Neural progenitor cell (in vitro differentiated cells): Measurements from ENCODE around the gene PTPRT. TPM values are rescaled to one million over a fixed set of nuclear protein-coding genes. Genes with fewer than 3 reads are reported as not detected.

ENCODE experiments used
- DNase-seq: peaks from one replicate; pipeline ENCODE4 v3.0.0-alpha.2; 2016; ENCODE audit warnings: low spot score
- H2AFZ ChIP-seq: fragments of 200-600 bp; sonication (generic); replicated peaks from 2 replicates; pipeline ENCODE4 v1.6.1; 2016; ENCODE audit warnings: antibody characterized with exemption
- H3F3A ChIP-seq: fragments of 200-600 bp; sonication (generic); 2 replicates; pipeline ENCODE4 v1.6.1; 2016; ENCODE audit warnings: antibody characterized with exemption, low read depth
- H3K27ac ChIP-seq: fragments of 200-600 bp; sonication (generic); 2 replicates; pipeline ENCODE4 v1.5.1; 2016; ENCODE audit warnings: mild to moderate bottlenecking
- H3K27me3 ChIP-seq: fragments of 200-600 bp; sonication (generic); 2 replicates; pipeline ENCODE4 v1.6.1; 2016; ENCODE audit warnings: mild to moderate bottlenecking, moderate library complexity
- H3K36me3 ChIP-seq: fragments of 200-600 bp; sonication (generic); 2 replicates; pipeline ENCODE4 v1.5.1; 2016
- H3K4me1 ChIP-seq: fragments of 200-600 bp; sonication (generic); 2 replicates; pipeline ENCODE4 v1.6.1; 2016; ENCODE audit warnings: mixed run types
- H3K4me2 ChIP-seq: fragments of 200-600 bp; sonication (generic); 2 replicates; pipeline ENCODE4 v1.6.1; 2016
- H3K4me3 ChIP-seq: fragments of 200-600 bp; sonication (generic); 2 replicates; pipeline ENCODE4 v1.5.1; 2016
- H3K79me2 ChIP-seq: fragments of 200-600 bp; sonication (generic); 2 replicates; pipeline ENCODE4 v1.6.1; 2016; ENCODE audit warnings: low read depth
- H3K9ac ChIP-seq: fragments of 200-600 bp; sonication (generic); 2 replicates; pipeline ENCODE4 v1.6.1; 2016
- H3K9me3 ChIP-seq: fragments of 200-600 bp; sonication (generic); 2 replicates; pipeline ENCODE4 v1.5.1; 2016; ENCODE audit warnings: low read depth
- H4K20me1 ChIP-seq: fragments of 200-600 bp; sonication (generic); 2 replicates; pipeline ENCODE4 v1.6.1; 2016; ENCODE audit warnings: low read depth
- H3K27ac Mint-ChIP-seq: 3 replicates; pipeline ENCODE4 v1.8.0; 2021; ENCODE audit warnings: mixed read lengths
- H3K27me3 Mint-ChIP-seq: 2 replicates; pipeline ENCODE4 v1.8.0; 2022; ENCODE audit warnings: low read depth, mild to moderate bottlenecking, inconsistent platforms, moderate library complexity, mixed read lengths; ENCODE audit not compliant: insufficient read depth
- H3K36me3 Mint-ChIP-seq: 3 replicates; pipeline ENCODE4 v1.8.0; 2021; ENCODE audit warnings: mixed read lengths
- H3K4me1 Mint-ChIP-seq: 3 replicates; pipeline ENCODE4 v1.8.0; 2021; ENCODE audit warnings: mixed read lengths
- H3K4me3 Mint-ChIP-seq: 3 replicates; pipeline ENCODE4 v1.8.0; 2021; ENCODE audit warnings: mild to moderate bottlenecking, moderate library complexity, mixed read lengths
- H3K9me3 Mint-ChIP-seq: 3 replicates; pipeline ENCODE4 v1.8.0; 2020; ENCODE audit warnings: mixed read lengths
- CTCF ChIP-seq: fragments of 200-600 bp; sonication (generic); IDR thresholded peaks from 2 replicates; pipeline ENCODE4 v1.5.1; 2017; ENCODE audit warnings: antibody characterized with exemption, mild to moderate bottlenecking
- EZH2 ChIP-seq: fragments of 200-600 bp; sonication (generic); IDR thresholded peaks from 2 replicates; pipeline ENCODE4 v1.6.1; 2017; ENCODE audit warnings: antibody characterized with exemption, mild to moderate bottlenecking, moderate library complexity
- EZH2phosphoT487 ChIP-seq: fragments of 200-600 bp; sonication (generic); IDR thresholded peaks from 2 replicates; pipeline ENCODE4 v1.6.1; 2017; ENCODE audit warnings: antibody characterized with exemption
- total RNA-seq: library from RNA; depleted of rRNA; stranded (reverse); fragments of >200 nt; gene quantifications from 2 replicates; pipeline ENCODE4 v1.2.3, GENCODE V29; 2015; ENCODE audit warnings: low replicate concordance

PTPRT gene
- total RNA-seq, 1 donor from 2014 or later = 1.1 TPM

- TF ChIP-seq CTCF (no peak), EZH2 (no peak), EZH2phosphoT487 (no peak)
- Histone ChIP-seq H3F3A (no peaks in the 10 kb centered on the region), H3K9ac (no peak overlapping the region), H2AFZ (no peak overlapping the region), H3K4me1 (peaks cover 12% of the 10 kb centered on the region), H3K36me3 (no peaks in the 10 kb centered on the region), H3K27me3 (no peaks in the 10 kb centered on the region), H3K27ac (no peak overlapping the region), H3K79me2 (no peaks in the 10 kb centered on the region), H3K9me3 (no peaks in the 10 kb centered on the region), H3K4me2 (no peak overlapping the region), H4K20me1 (no peaks in the 10 kb centered on the region), H3K4me3 (no peak overlapping the region)
- no peaks in the 10 kb centered on the region for H3K9me3 Mint-ChIP-seq
- DNase-seq = no peak
- H3K4me3 Mint-ChIP-seq = no peak overlapping the region
- peaks cover 17% of the 10 kb centered on the region for H3K4me1 Mint-ChIP-seq
- peaks cover 2% of the 10 kb centered on the region for H3K27me3 Mint-ChIP-seq
- no peak overlapping the region for H3K27ac Mint-ChIP-seq
- H3K36me3 Mint-ChIP-seq = no peaks in the 10 kb centered on the region
Measured at GRCh38 chr20:42484335-42484734, 705.4 kb downstream of the PTPRT start.

- Mint-ChIP-seq H3K36me3 (no peaks in the 10 kb centered on the region), H3K4me1 (peaks cover 17% of the 10 kb centered on the region), H3K27ac (no peak overlapping the region), H3K27me3 (peaks cover 2% of the 10 kb centered on the region), H3K4me3 (no peak overlapping the region), H3K9me3 (no peaks in the 10 kb centered on the region)
- Histone ChIP-seq H3K4me3 (no peak overlapping the region), H3K27me3 (no peaks in the 10 kb centered on the region), H4K20me1 (no peaks in the 10 kb centered on the region), H2AFZ (no peak overlapping the region), H3K27ac (no peak overlapping the region), H3K79me2 (no peaks in the 10 kb centered on the region), H3K9me3 (no peaks in the 10 kb centered on the region), H3K4me2 (no peak overlapping the region), H3K4me1 (peaks cover 13% of the 10 kb centered on the region), H3K9ac (no peak overlapping the region), H3K36me3 (no peaks in the 10 kb centered on the region), H3F3A (no peaks in the 10 kb centered on the region)
- TF ChIP-seq EZH2 (no peak), CTCF (peak; percentile 78), EZH2phosphoT487 (no peak)
- peak; percentile 82 for DNase-seq
Measured at GRCh38 chr20:42483730-42484303, 705.9 kb downstream of the PTPRT start.

GRCh38 chr20:42482808-42483207 is 706.9 kb downstream of the PTPRT start:
- no peaks in the 10 kb centered on the region for H3K79me2 ChIP-seq
- no peak overlapping the region for H3K4me3 ChIP-seq
- Mint-ChIP-seq H3K4me3 (no peak overlapping the region), H3K36me3 (no peaks in the 10 kb centered on the region), H3K27me3 (peaks cover under 1% of the 10 kb centered on the region), H3K27ac (no peak overlapping the region), H3K4me1 (peaks cover 17% of the 10 kb centered on the region), H3K9me3 (no peaks in the 10 kb centered on the region)
- H3K27ac ChIP-seq = no peak overlapping the region
- no peaks in the 10 kb centered on the region for H3K36me3 ChIP-seq
- H3K27me3 ChIP-seq = no peaks in the 10 kb centered on the region
- H3K9ac ChIP-seq = no peak overlapping the region
- H2AFZ ChIP-seq = no peak overlapping the region
- no peak for TF ChIP-seq CTCF
- TF ChIP-seq EZH2 = no peak
- TF ChIP-seq EZH2phosphoT487 = no peak
- H3K4me2 ChIP-seq = no peak overlapping the region
- DNase-seq = no peak
- peaks cover 15% of the 10 kb centered on the region for H3K4me1 ChIP-seq
- H3K9me3 ChIP-seq = no peaks in the 10 kb centered on the region
- H3F3A ChIP-seq = no peaks in the 10 kb centered on the region
- H4K20me1 ChIP-seq = no peaks in the 10 kb centered on the region
